ENCODE results near the gene DUSP12.

DUSP12 gene

DNA sequence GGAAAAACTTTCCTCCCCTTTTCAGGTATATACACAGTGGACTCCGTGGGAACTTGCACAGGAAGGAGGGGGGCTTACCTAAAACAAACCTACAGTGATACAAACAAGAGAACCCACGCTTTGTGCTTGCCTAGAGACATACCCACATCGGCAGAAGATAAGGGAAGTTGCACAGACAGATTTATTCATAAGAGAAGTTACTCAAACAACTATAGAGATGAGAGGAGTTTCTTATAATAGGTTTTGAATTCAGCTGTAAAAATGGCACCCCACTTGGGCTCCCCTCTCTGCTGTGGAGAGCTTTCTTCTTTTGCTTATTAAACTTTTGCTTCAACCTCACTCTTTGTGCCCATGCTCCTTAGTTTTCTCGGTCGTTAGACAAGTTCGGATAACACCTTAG is 1.8 kb upstream of the DUSP12 start:
- TF ChIP-seq POLR2AphosphoS5 (IDR thresholded peaks at IDR 0.05; ENCODE audit: low read depth, low read length) (no peak), SIN3A (IDR thresholded peaks at IDR 0.05; ENCODE audit: borderline replicate concordance, insufficient read depth, low read length) (no peak), TAF1 (IDR thresholded peaks at IDR 0.05; ENCODE audit: borderline replicate concordance, insufficient read depth, low read length) (no peak), FOXP2 (optimal IDR thresholded peaks at IDR 0.05; ENCODE audit: borderline replicate concordance, extremely low read depth, extremely low read length, insufficient read depth) (no peak), REST (IDR thresholded peaks at IDR 0.05; ENCODE audit: insufficient read depth in 1 of 2, low read depth in 2 of 2, low read length in 2 of 2) (no peak)

- TF ChIP-seq FOXP2 (optimal IDR thresholded peaks at IDR 0.05; ENCODE audit: borderline replicate concordance, extremely low read depth, extremely low read length, insufficient read depth) (no peak), REST (IDR thresholded peaks at IDR 0.05; ENCODE audit: insufficient read depth in 1 of 2, low read depth in 2 of 2, low read length in 2 of 2) (no peak), POLR2AphosphoS5 (IDR thresholded peaks at IDR 0.05; ENCODE audit: low read depth, low read length) (no peak), SIN3A (IDR thresholded peaks at IDR 0.05; ENCODE audit: borderline replicate concordance, insufficient read depth, low read length) (no peak), TAF1 (IDR thresholded peaks at IDR 0.05; ENCODE audit: borderline replicate concordance, insufficient read depth, low read length) (no peak)
Observed at GRCh38 chr1:161763522-161764098, 14.0 kb downstream of the DUSP12 start.

GRCh38 chr1:161766102-161766981 is 16.8 kb downstream of the DUSP12 start, which contains the start of gene ATF6:
TSS of gene ATF6 (plus strand) at chr1:161766320. CDS start at chr1:161766361, 41 bp downstream.
- TF ChIP-seq TAF1 (IDR thresholded peaks at IDR 0.05; ENCODE audit: borderline replicate concordance, insufficient read depth, low read length) (peak; percentile 76), POLR2AphosphoS5 (IDR thresholded peaks at IDR 0.05; ENCODE audit: low read depth, low read length) (peak; percentile 85), SIN3A (IDR thresholded peaks at IDR 0.05; ENCODE audit: borderline replicate concordance, insufficient read depth, low read length) (peak; percentile 90; the same call in 1 of the 2 replicates), REST (IDR thresholded peaks at IDR 0.05; ENCODE audit: insufficient read depth in 1 of 2, low read depth in 2 of 2, low read length in 2 of 2) (peak in 1 of 2 experiments; percentile 78; a peak in 2 of 4 replicates), FOXP2 (optimal IDR thresholded peaks at IDR 0.05; ENCODE audit: borderline replicate concordance, extremely low read depth, extremely low read length, insufficient read depth) (peak; percentile 28)

DNA sequence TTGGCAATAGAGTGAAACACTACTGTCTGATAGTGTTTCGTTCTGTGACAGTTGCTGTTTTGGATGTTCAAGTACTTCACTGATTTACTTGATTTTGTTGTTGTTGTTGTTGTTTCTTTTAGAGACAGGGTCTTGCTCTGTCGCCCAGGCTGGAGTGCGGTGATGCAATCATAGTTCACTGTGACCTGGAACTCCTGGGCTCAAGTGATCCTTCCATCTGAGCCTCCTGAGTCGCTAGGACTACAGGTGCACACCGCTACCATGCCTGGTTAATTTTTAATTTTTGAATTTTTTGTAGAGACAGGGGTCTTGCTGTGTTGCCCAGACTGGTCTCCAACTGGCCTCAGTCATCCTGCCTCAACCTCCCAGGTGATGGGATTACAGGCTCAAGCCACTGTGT is 18.9 kb downstream of the DUSP12 start:
- TF ChIP-seq SIN3A (IDR thresholded peaks at IDR 0.05; ENCODE audit: borderline replicate concordance, insufficient read depth, low read length) = no peak
- TF ChIP-seq REST (IDR thresholded peaks at IDR 0.05; ENCODE audit: insufficient read depth in 1 of 2, low read depth in 2 of 2, low read length in 2 of 2) = no peak
- TF ChIP-seq FOXP2 (optimal IDR thresholded peaks at IDR 0.05; ENCODE audit: borderline replicate concordance, extremely low read depth, extremely low read length, insufficient read depth) = no peak
- TF ChIP-seq TAF1 (IDR thresholded peaks at IDR 0.05; ENCODE audit: borderline replicate concordance, insufficient read depth, low read length) = no peak
- TF ChIP-seq POLR2AphosphoS5 (IDR thresholded peaks at IDR 0.05; ENCODE audit: low read depth, low read length) = no peak

Data from PFSK-1 (cell line).